Breast epithelium (tissue), 4 donors: ENCODE measurements around the gene SOD1. TPM values are rescaled to one million over a fixed set of nuclear protein-coding genes. Genes with fewer than 3 reads are reported as not detected.

Experiments used
- DNase-seq, 2 donors: peaks; one replicate each; pipeline ENCODE4 v3.0.0-alpha.2; 2019; ENCODE audit warnings: low spot score in 2 of 2
- H3K27ac ChIP-seq, 2 donors: fragments of 200-600 bp; sonication (generic) in 1 of 2; one replicate each; pipeline ENCODE4 v1.5.1; 2016 to 2019; ENCODE audit warnings: mild to moderate bottlenecking in 1 of 2
- H3K27me3 ChIP-seq, 2 donors: fragments of 200-600 bp; sonication (generic) in 1 of 2; one replicate each; pipeline versions ENCODE4 v1.5.1 to v1.6.0; 2017 to 2019; ENCODE audit warnings: control low read depth in 1 of 2, mild to moderate bottlenecking in 1 of 2
- H3K36me3 ChIP-seq: fragments of 200-600 bp; one replicate; pipeline ENCODE4 v1.5.1; 2019
- H3K4me1 ChIP-seq, 2 donors: fragments of 200-600 bp; sonication (generic); one replicate each; pipeline ENCODE4 v1.5.1; 2016 to 2019; ENCODE audit warnings: control low read depth in 1 of 2
- H3K4me3 ChIP-seq, 3 donors: fragments of 200-600 bp; sonication (generic); 1 replicate in 2 of 3; 2 replicates in 1 of 3; pipeline ENCODE4 v1.5.1; 2016 to 2019; ENCODE audit warnings: mild to moderate bottlenecking in 3 of 3, moderate library complexity in 2 of 3
- H3K9me3 ChIP-seq, 2 donors: fragments of 200-600 bp; sonication (generic) in 1 of 2; one replicate each; pipeline ENCODE4 v1.5.1; 2016 to 2019; ENCODE audit warnings: control low read depth in 1 of 2
- POLR2A ChIP-seq: fragments of 450-650 bp; IDR thresholded peaks from one replicate; pipeline ENCODE4 v1.6.1; 2016; ENCODE audit warnings: antibody characterized with exemption, mild to moderate bottlenecking, moderate library complexity
- POLR2AphosphoS5 ChIP-seq, 3 donors: sonication (generic); formaldehyde crosslinking; IDR thresholded peaks; one replicate each; pipeline ENCODE4 v1.6.1; 2017; ENCODE audit warnings: antibody characterized with exemption in 3 of 3
- intact Hi-C: fragments of 100-400 bp; cut with DNase I; formaldehyde crosslinking; loops from one replicate; pipeline ENCODE4 v1.15.1; 2023; ENCODE audit warnings: low total_unique reads
- total RNA-seq, 3 donors: library from RNA; depleted of rRNA; stranded (reverse); fragments of >200 nt; gene quantifications; one replicate each; pipeline ENCODE4 v1.1.0, GENCODE V29; 2016
- TF ChIP-seq, protein P1 (sequence below), 3 donors: fragments of 450-650 bp; IDR thresholded peaks; one replicate each; pipeline ENCODE4 v1.5.1; 2016 to 2017; ENCODE audit warnings: antibody characterized with exemption in 3 of 3, mild to moderate bottlenecking in 3 of 3, moderate library complexity in 3 of 3

Gene SOD1
- total RNA-seq, 3 donors from 2014 or later, result 214 to 314 (median 218) TPM

DNA sequence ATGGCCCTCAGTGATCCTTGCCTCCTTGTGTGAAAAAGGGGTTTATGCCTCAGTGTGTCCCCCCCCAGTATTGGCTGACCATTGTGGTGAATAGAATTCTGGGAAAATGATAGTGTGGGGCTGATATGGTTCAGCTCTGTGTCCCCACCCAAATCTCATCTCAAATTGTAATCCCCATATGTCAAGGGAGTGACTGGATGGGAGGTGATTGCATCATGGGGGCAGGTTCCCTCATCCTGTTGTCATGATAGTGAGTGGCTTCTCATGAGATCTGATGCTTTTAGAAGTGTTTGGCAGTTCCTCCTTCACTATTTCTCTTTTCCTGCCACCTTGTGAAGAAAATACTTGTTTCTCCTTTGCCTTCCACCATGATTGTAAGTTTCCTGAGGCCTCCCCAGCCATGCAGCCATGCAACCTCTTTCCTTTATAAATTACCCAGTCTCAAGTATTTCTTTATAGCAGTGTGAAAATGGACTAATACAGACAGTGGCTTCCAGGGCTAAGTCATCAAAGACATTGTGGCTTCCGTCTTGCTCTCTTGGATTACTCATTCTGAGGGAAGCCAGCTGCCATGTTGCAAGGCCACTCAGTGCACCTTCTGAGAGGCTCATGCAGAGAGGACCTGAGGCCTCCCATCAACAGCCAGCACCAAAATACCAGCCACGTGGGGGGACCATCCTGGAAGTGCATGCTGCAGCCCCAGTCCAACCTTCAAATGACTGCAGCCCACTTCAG is 40.6 kb upstream of the SOD1 start:
- intact Hi-C loops, result loop anchor here (2.0 kb wide), 1 partner anchor 58 kb away; no protein-coding TSS in a partner anchor
- Histone ChIP-seq H3K27me3 (no peaks in the 10 kb centered on the region), H3K4me1 (no peaks in the 10 kb centered on the region), H3K36me3 (no peaks in the 10 kb centered on the region), H3K4me3 (no peak overlapping the region), H3K27ac (no peak overlapping the region), H3K9me3 (no peaks in the 10 kb centered on the region)
- DNase-seq, result no peak
- TF ChIP-seq POLR2AphosphoS5 (IDR thresholded peaks at IDR 0.05), result no peak
- TF ChIP-seq POLR2A, result no peak
- TF ChIP-seq, protein P1, sequence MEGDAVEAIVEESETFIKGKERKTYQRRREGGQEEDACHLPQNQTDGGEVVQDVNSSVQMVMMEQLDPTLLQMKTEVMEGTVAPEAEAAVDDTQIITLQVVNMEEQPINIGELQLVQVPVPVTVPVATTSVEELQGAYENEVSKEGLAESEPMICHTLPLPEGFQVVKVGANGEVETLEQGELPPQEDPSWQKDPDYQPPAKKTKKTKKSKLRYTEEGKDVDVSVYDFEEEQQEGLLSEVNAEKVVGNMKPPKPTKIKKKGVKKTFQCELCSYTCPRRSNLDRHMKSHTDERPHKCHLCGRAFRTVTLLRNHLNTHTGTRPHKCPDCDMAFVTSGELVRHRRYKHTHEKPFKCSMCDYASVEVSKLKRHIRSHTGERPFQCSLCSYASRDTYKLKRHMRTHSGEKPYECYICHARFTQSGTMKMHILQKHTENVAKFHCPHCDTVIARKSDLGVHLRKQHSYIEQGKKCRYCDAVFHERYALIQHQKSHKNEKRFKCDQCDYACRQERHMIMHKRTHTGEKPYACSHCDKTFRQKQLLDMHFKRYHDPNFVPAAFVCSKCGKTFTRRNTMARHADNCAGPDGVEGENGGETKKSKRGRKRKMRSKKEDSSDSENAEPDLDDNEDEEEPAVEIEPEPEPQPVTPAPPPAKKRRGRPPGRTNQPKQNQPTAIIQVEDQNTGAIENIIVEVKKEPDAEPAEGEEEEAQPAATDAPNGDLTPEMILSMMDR (IDR thresholded peaks at IDR 0.05), result no peak

- Histone ChIP-seq H3K4me3 (no peak overlapping the region), H3K36me3 (no peaks in the 10 kb centered on the region), H3K4me1 (no peaks in the 10 kb centered on the region), H3K9me3 (no peaks in the 10 kb centered on the region), H3K27ac (no peak overlapping the region), H3K27me3 (no peaks in the 10 kb centered on the region)
- intact Hi-C loops, result no loop called here
- TF ChIP-seq POLR2AphosphoS5 (IDR thresholded peaks at IDR 0.05), result no peak
- TF ChIP-seq, protein P1 (IDR thresholded peaks at IDR 0.05), result no peak
- TF ChIP-seq POLR2A, result no peak
- no peak for DNase-seq
Observed at GRCh38 chr21:31622397-31622796, 37.1 kb upstream of the SOD1 start.

DNA sequence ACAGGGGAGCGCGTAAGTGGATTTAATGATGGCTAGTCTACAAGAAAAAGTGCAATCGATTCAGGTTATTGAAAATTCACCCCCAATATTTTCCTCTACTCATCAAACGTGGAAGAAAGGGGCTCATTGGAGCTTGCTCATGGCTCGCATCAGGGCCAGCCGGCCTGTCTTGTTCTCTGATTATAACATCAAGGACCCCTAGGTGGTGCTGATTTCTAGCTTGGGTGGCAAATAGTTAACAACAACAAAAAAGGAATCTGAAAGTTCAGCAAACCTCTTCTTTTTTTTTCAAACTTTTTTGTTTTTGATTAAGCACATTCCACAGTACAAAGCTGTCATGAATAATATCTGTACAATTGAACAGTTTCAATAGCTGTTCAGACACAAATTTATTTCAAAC is 35.8 kb upstream of the SOD1 start:
- H3K4me1 ChIP-seq, result no peaks in the 10 kb centered on the region
- H3K27me3 ChIP-seq, result no peaks in the 10 kb centered on the region
- H3K4me3 ChIP-seq, result no peak overlapping the region
- no peak overlapping the region for H3K27ac ChIP-seq
- no peaks in the 10 kb centered on the region for H3K36me3 ChIP-seq
- H3K9me3 ChIP-seq, result no peaks in the 10 kb centered on the region
- TF ChIP-seq POLR2A (no peak), POLR2AphosphoS5 (IDR thresholded peaks at IDR 0.05) (no peak)
- TF ChIP-seq, protein P1 (IDR thresholded peaks at IDR 0.05), result no peak
- intact Hi-C loops, result no loop called here
- DNase-seq, result no peak

DNA sequence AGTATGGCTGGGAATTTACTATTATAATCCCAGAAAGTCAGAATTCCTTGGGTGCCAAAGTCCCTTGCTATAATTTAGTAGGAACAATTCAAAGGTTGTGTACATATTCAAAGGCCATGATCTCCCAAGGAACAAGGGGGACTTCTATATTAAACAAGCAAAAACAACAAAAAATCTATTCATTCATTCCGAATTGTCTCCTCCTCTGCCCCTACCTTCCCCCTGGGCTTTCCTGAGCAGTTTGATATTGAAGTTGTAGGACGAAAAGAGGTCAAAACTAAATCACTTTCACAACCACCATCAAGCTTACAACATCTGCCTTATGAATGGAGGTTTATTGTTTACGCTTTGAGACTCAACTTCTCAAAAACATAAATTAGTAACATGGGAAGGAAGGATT is 35.3 kb upstream of the SOD1 start:
- intact Hi-C loops, result no loop called here
- no peak overlapping the region for H3K4me3 ChIP-seq
- DNase-seq, result no peak
- no peaks in the 10 kb centered on the region for H3K27me3 ChIP-seq
- H3K27ac ChIP-seq, result no peak overlapping the region
- no peaks in the 10 kb centered on the region for H3K4me1 ChIP-seq
- TF ChIP-seq POLR2AphosphoS5 (IDR thresholded peaks at IDR 0.05), result no peak
- TF ChIP-seq, protein P1 (IDR thresholded peaks at IDR 0.05), result no peak
- TF ChIP-seq POLR2A, result no peak
- no peaks in the 10 kb centered on the region for H3K9me3 ChIP-seq
- H3K36me3 ChIP-seq, result no peaks in the 10 kb centered on the region

- intact Hi-C loops, result no loop called here
- no peaks in the 10 kb centered on the region for H3K36me3 ChIP-seq
- H3K27me3 ChIP-seq, result no peaks in the 10 kb centered on the region
- no peaks in the 10 kb centered on the region for H3K9me3 ChIP-seq
- no peak for DNase-seq
- no peak for TF ChIP-seq POLR2A
- TF ChIP-seq, protein P1 (IDR thresholded peaks at IDR 0.05), result no peak
- no peak for TF ChIP-seq POLR2AphosphoS5 (IDR thresholded peaks at IDR 0.05)
- no peak overlapping the region for H3K27ac ChIP-seq
- H3K4me3 ChIP-seq, result no peak overlapping the region
- H3K4me1 ChIP-seq, result no peaks in the 10 kb centered on the region
Observed at GRCh38 chr21:31624961-31625491, 34.5 kb upstream of the SOD1 start.
